Neural cell (in vitro differentiated cells): Measurements from ENCODE around the gene METTL14.

Source experiments
- EP300 ChIP-seq: fragments of 450-650 bp; conservative IDR thresholded peaks from 2 replicates; pipeline ENCODE4 v1.6.1; 2014; ENCODE audit warnings: antibody characterized with exemption, mild to moderate bottlenecking, moderate library complexity; ENCODE audit not compliant: poor library complexity, severe bottlenecking
- TF ChIP-seq, protein P1 (sequence below): fragments of 450-650 bp; IDR thresholded peaks from 2 replicates; pipeline ENCODE4 v1.5.1; 2014; ENCODE audit warnings: antibody characterized with exemption, mild to moderate bottlenecking, moderate library complexity; ENCODE audit not compliant: poor library complexity, severe bottlenecking

DNA sequence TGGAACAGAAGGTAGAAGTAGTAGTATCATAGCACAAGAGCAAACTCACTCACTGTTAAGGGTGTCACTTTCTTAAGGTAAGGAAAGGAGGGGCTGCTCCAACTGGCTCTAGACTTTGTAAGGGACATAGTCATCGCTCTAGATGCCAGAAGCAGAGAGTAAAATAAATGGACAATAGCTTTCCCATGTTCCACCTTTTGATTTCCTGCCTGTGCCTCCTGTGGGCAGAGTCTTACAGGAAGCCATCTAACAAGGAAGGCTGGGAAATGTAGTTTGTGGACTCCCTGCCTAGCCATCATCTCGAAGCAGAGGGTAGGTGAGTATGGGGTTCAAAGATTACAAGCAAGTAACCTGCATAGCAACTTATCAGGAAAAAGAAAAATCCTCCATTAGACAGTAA, 1.7 kb upstream of the METTL14 start:
- no peak for TF ChIP-seq EP300
- TF ChIP-seq, protein P1, sequence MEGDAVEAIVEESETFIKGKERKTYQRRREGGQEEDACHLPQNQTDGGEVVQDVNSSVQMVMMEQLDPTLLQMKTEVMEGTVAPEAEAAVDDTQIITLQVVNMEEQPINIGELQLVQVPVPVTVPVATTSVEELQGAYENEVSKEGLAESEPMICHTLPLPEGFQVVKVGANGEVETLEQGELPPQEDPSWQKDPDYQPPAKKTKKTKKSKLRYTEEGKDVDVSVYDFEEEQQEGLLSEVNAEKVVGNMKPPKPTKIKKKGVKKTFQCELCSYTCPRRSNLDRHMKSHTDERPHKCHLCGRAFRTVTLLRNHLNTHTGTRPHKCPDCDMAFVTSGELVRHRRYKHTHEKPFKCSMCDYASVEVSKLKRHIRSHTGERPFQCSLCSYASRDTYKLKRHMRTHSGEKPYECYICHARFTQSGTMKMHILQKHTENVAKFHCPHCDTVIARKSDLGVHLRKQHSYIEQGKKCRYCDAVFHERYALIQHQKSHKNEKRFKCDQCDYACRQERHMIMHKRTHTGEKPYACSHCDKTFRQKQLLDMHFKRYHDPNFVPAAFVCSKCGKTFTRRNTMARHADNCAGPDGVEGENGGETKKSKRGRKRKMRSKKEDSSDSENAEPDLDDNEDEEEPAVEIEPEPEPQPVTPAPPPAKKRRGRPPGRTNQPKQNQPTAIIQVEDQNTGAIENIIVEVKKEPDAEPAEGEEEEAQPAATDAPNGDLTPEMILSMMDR: no peak
